ENCODE data around the gene PEMT. TPM values are rescaled to one million over a fixed set of nuclear protein-coding genes. Genes with fewer than 3 reads are reported as not detected.

PEMT gene
- total and polyA plus RNA-seq, 2 of the 8 experiments (the other 6 are each of a cell fraction or from before 2014, with no cell fraction given), result 42.0 to 118 TPM

DNA sequence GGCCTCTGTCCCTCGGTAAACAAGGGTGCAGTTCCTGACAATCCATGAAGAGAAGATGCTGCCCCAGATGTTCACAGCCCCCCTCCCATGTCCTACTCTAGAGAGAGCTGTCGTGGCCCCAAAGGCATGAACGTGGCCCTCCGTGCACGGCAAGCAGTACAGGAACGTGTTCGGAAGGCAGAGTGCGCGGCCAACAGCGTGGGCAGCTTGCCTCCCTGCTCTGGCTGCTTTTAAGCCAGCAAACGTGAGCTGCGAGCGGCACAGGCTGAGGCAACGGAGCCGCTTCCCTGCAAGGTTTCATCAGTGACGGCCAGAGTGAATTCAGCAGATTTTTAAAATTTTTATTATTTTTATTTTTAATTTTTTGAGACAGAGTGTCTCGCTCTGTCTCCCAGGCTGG, 37.2 kb downstream of the PEMT start:
- no peak for FAIRE-seq
- POLR2A ChIA-PET (ENCODE audit: partially characterized antibody), result no interaction called here
- Histone ChIP-seq H4K8ac (ENCODE audit: extremely low read depth, insufficient read depth, low read length) (no peak overlapping the region), H3K18ac (ENCODE audit: extremely low read depth, low read length) (no peak overlapping the region), H4K91ac (replicated peaks; ENCODE audit: insufficient read length, low read length) (no peak overlapping the region), H3K27ac (ENCODE audit: low read depth, low read length) (no peak overlapping the region; the same call in 1 of the 2 replicates), H3K27me3 (replicated peaks in 1 of 4; ENCODE audit: control insufficient read depth in 3 of 4, extremely low read depth in 1 of 4, insufficient read depth in 3 of 4, low read length in 3 of 4) (no peaks in the 10 kb centered on the region), H3K23me2 (ENCODE audit: low read depth, low read length) (no peaks in the 10 kb centered on the region), H2BK5ac (ENCODE audit: low read depth, low read length) (no peak overlapping the region; the same call in 1 of the 2 replicates), H4K20me1 (replicated peaks in 1 of 2; ENCODE audit: control insufficient read depth in 1 of 2, insufficient read depth in 2 of 2, low read length in 2 of 2) (peaks cover 1 to 5% of the 10 kb centered on the region in 2 experiments), H2BK12ac (ENCODE audit: low read depth, low read length) (no peak overlapping the region), H2AFZ (ENCODE audit: low read length) (no peak overlapping the region), H3K9me3 (ENCODE audit: insufficient read depth in 2 of 2, low read depth in 1 of 2, low read length in 1 of 2) (no peaks in the 10 kb centered on the region), H3K4me1 (replicated peaks in 1 of 4; ENCODE audit: control insufficient read depth in 3 of 4, insufficient read depth in 4 of 4, low read length in 3 of 4) (no peaks in the 10 kb centered on the region; a peak in 1 of 7 replicates), H3K14ac (ENCODE audit: insufficient read length) (no peak overlapping the region), H2BK20ac (ENCODE audit: low read length) (no peak overlapping the region), H2AK5ac (ENCODE audit: low read depth, low read length) (no peak overlapping the region), H4K5ac (ENCODE audit: insufficient read length, low read depth, low read length) (no peak overlapping the region), H3K9ac (replicated peaks in 1 of 4; ENCODE audit: extremely low read depth in 1 of 4, low read depth in 3 of 4, low read length in 3 of 4) (no peak overlapping the region), H2BK120ac (replicated peaks; ENCODE audit: low read depth, low read length) (no peak overlapping the region), H3K79me1 (ENCODE audit: low read depth, low read length) (peaks cover 2% of the 10 kb centered on the region; the same call in 1 of the 2 replicates), H3K4me2 (ENCODE audit: insufficient read depth in 1 of 2, low read depth in 2 of 2, low read length in 2 of 2) (no peak overlapping the region), H3K79me2 (ENCODE audit: control insufficient read depth in 1 of 2, insufficient read depth in 2 of 2, low read length in 2 of 2) (no peaks in the 10 kb centered on the region), H3K23ac (ENCODE audit: insufficient read length) (no peak overlapping the region), H3K4me3 (ENCODE audit: extremely low read depth in 1 of 4, insufficient read depth in 2 of 4, low read depth in 3 of 4, low read length in 4 of 4) (no peak overlapping the region), H3K36me3 (ENCODE audit: control insufficient read depth in 2 of 4, insufficient read depth in 4 of 4, low read length in 3 of 4) (no peaks in the 10 kb centered on the region), H3K56ac (replicated peaks; ENCODE audit: insufficient read length, low read depth, low read length) (no peak overlapping the region), H3K4ac (replicated peaks; ENCODE audit: insufficient read length, low read depth, low read length) (no peak overlapping the region), H2BK15ac (ENCODE audit: low read length) (no peak overlapping the region)
- CTCF ChIA-PET (ENCODE audit: partially characterized antibody), result interaction anchor here (0.7 to 1.7 kb wide), 3 partner anchors 11 to 27 kb away, joined by 3 to 14 read pairs (median 4); no protein-coding TSS in a partner anchor
- 94% methylated on average over 17 of the region's 17 CpGs; no CpG with 5 or more reads in 1 of the 2 experiments for WGBS, 2 experiments (ENCODE audit: extremely low coverage in 1 of 2, insufficient coverage in 1 of 2, insufficient read length in 1 of 2, insufficient replicate concordance in 2 of 2, low coverage in 1 of 2, low lambda C conversion rate in 2 of 2, missing lambda C conversion rate in 1 of 2)
- no peak for DNase-seq (ENCODE audit: low read depth in 1 of 2, low spot score in 2 of 2)
- TF ChIP-seq KDM4A (IDR thresholded peaks at IDR 0.05; ENCODE audit: low read depth, low read length, severe bottlenecking), result no peak
- TF ChIP-seq CBX5 (IDR thresholded peaks at IDR 0.05; ENCODE audit: low read depth, low read length), result no peak
- TF ChIP-seq EZH2 (IDR thresholded peaks at IDR 0.05; ENCODE audit: low read depth, low read length, severe bottlenecking), result no peak
- TF ChIP-seq TAF1 (IDR thresholded peaks at IDR 0.05; ENCODE audit: low read depth, low read length), result no peak
- TF ChIP-seq, protein P1, sequence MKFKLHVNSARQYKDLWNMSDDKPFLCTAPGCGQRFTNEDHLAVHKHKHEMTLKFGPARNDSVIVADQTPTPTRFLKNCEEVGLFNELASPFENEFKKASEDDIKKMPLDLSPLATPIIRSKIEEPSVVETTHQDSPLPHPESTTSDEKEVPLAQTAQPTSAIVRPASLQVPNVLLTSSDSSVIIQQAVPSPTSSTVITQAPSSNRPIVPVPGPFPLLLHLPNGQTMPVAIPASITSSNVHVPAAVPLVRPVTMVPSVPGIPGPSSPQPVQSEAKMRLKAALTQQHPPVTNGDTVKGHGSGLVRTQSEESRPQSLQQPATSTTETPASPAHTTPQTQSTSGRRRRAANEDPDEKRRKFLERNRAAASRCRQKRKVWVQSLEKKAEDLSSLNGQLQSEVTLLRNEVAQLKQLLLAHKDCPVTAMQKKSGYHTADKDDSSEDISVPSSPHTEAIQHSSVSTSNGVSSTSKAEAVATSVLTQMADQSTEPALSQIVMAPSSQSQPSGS (IDR thresholded peaks at IDR 0.05; ENCODE audit: low read length), result no peak
- no peak for TF ChIP-seq ZNF274 (IDR thresholded peaks at IDR 0.05; ENCODE audit: borderline replicate concordance, extremely low read depth, low read length)
- TF ChIP-seq KDM1A (IDR thresholded peaks at IDR 0.05; ENCODE audit: borderline replicate concordance, low read length), result no peak
- TF ChIP-seq, protein P2, sequence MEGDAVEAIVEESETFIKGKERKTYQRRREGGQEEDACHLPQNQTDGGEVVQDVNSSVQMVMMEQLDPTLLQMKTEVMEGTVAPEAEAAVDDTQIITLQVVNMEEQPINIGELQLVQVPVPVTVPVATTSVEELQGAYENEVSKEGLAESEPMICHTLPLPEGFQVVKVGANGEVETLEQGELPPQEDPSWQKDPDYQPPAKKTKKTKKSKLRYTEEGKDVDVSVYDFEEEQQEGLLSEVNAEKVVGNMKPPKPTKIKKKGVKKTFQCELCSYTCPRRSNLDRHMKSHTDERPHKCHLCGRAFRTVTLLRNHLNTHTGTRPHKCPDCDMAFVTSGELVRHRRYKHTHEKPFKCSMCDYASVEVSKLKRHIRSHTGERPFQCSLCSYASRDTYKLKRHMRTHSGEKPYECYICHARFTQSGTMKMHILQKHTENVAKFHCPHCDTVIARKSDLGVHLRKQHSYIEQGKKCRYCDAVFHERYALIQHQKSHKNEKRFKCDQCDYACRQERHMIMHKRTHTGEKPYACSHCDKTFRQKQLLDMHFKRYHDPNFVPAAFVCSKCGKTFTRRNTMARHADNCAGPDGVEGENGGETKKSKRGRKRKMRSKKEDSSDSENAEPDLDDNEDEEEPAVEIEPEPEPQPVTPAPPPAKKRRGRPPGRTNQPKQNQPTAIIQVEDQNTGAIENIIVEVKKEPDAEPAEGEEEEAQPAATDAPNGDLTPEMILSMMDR (IDR thresholded peaks at IDR 0.05; ENCODE audit: control extremely low read depth in 1 of 3, insufficient read depth in 1 of 3, low read depth in 1 of 3, low read length in 3 of 3), result no peak
- no peak for TF ChIP-seq SUZ12 (IDR thresholded peaks at IDR 0.05; ENCODE audit: low read length)

Data from H1 (cell line).